ENCODE data around the gene ADAMTS14.

Gene ADAMTS14

DNA sequence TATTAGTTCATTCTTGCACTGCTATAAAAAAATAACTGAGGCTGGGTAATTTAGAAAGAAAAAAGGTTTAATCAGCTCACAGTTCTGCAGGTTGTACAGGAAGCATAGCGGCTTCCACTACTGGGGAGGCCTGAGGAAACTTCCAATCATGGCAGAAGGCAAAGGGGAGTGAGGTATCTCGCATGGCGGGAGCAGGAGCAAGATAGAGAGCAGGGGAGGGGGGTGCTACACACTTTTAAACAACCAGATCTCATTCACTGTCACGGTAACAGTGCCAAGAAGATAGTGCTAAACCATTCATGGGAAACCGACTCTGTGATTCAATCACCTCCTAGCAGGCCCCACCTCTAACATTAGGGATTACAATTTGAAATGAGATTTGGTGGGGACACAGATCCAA, 11.6 kb downstream of the ADAMTS14 start:
- H3K9me3 ChIP-seq (ENCODE audit: severe bottlenecking) = no peaks in the 10 kb centered on the region
- H3K36me3 ChIP-seq = no peaks in the 10 kb centered on the region
- no peaks in the 10 kb centered on the region for H3K27me3 ChIP-seq (ENCODE audit: insufficient read depth, low read depth, severe bottlenecking)
- DNase-seq = no peak
- TF ChIP-seq, protein P1, sequence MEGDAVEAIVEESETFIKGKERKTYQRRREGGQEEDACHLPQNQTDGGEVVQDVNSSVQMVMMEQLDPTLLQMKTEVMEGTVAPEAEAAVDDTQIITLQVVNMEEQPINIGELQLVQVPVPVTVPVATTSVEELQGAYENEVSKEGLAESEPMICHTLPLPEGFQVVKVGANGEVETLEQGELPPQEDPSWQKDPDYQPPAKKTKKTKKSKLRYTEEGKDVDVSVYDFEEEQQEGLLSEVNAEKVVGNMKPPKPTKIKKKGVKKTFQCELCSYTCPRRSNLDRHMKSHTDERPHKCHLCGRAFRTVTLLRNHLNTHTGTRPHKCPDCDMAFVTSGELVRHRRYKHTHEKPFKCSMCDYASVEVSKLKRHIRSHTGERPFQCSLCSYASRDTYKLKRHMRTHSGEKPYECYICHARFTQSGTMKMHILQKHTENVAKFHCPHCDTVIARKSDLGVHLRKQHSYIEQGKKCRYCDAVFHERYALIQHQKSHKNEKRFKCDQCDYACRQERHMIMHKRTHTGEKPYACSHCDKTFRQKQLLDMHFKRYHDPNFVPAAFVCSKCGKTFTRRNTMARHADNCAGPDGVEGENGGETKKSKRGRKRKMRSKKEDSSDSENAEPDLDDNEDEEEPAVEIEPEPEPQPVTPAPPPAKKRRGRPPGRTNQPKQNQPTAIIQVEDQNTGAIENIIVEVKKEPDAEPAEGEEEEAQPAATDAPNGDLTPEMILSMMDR (IDR thresholded peaks at IDR 0.05; ENCODE audit: low read depth, low read length) = no peak
- no peak overlapping the region for H3K4me3 ChIP-seq (ENCODE audit: low read depth, low read length)
- H3K27ac ChIP-seq = no peak overlapping the region

DNA sequence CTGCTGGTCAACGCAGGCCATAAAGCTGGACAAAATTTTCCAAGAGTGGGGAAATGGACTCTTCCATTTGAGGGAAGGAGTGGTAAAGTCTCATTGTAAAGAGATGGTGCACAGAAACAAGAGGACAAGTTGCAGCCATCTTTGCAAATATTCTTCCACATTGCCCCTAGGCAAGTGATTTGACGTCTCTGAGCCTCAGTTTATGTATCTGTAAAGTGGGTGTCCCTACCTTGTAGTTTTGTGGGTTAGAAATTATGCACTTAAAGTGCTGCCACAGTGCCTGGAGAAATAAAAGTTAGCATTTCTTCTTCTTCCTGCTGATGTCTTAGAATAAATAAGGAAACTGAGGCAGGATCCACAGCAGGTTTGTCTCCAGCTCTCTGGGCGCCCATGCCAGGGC, 12.1 kb downstream of the ADAMTS14 start:
- no peak for DNase-seq
- Histone ChIP-seq H3K9me3 (ENCODE audit: severe bottlenecking) (no peaks in the 10 kb centered on the region), H3K4me3 (ENCODE audit: low read depth, low read length) (no peak overlapping the region), H3K36me3 (no peaks in the 10 kb centered on the region), H3K27me3 (ENCODE audit: insufficient read depth, low read depth, severe bottlenecking) (no peaks in the 10 kb centered on the region), H3K27ac (no peak overlapping the region)
- TF ChIP-seq, protein P1 (IDR thresholded peaks at IDR 0.05; ENCODE audit: low read depth, low read length) = no peak

DNA sequence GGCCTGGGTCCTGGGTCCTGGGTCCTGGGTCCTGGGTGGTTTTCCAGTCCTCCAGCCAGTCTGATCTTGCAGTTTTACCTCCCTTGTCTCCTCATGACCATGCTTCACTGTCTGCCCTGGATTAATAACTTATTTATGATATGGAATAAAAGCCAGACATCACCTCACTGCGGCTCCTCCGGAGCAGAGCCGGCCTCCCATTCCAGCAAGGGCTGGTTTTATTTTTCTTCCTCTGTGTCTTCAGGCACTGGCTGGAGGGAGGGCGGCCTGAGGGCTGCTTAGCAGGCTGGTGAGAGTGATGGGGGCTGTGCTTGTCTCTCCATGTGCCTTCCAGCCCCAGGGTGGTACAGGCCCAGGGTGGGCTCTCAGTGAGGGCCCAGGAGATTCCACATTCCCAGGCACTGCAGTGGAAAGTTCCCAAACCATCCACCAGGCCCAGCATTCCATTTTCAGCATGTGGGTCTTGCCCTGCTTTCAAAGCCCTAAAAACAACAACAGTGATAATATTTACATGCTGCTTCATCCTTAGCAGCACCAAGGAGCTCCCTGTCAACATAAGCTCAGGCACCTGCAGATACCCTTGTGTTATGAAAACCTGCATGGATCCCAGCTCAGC, 12.6 kb downstream of the ADAMTS14 start:
- Histone ChIP-seq H3K27me3 (ENCODE audit: insufficient read depth, low read depth, severe bottlenecking) (no peaks in the 10 kb centered on the region), H3K36me3 (no peaks in the 10 kb centered on the region), H3K27ac (no peak overlapping the region; the same call in 1 of the 2 replicates), H3K9me3 (ENCODE audit: severe bottlenecking) (no peaks in the 10 kb centered on the region), H3K4me3 (ENCODE audit: low read depth, low read length) (no peak overlapping the region)
- TF ChIP-seq, protein P1 (IDR thresholded peaks at IDR 0.05; ENCODE audit: low read depth, low read length) = no peak
- no peak for DNase-seq

DNA sequence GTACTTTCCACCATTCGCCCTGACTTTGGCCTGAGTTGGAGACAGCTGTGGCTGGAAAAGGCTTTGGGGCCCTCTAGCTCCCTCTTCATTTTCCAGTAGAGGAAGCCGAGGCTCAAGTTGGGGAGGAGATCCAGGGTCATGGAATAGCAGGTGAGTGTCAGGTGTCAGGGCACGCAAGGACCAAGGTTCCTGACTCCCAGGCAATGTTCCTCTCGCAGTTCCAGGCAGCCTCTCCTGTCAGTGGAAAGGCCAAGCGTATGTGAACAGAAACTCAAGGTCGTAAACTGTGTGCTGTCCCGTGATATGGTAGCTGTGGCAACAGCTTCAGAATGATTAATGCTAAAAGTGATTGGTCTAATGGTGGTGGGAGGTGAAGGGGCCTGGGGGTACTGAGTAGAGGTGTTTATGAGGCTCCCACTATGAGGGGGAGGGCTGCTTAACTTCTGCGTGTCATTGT, 13.2 kb downstream of the ADAMTS14 start:
- DNase-seq = peak; percentile 30
- TF ChIP-seq, protein P1 (IDR thresholded peaks at IDR 0.05; ENCODE audit: low read depth, low read length) = no peak
- Histone ChIP-seq H3K27ac (peak overlapping the region; percentile 72), H3K4me3 (ENCODE audit: low read depth, low read length) (no peak overlapping the region), H3K36me3 (no peaks in the 10 kb centered on the region), H3K9me3 (ENCODE audit: severe bottlenecking) (no peaks in the 10 kb centered on the region), H3K27me3 (ENCODE audit: insufficient read depth, low read depth, severe bottlenecking) (no peaks in the 10 kb centered on the region)

DNA sequence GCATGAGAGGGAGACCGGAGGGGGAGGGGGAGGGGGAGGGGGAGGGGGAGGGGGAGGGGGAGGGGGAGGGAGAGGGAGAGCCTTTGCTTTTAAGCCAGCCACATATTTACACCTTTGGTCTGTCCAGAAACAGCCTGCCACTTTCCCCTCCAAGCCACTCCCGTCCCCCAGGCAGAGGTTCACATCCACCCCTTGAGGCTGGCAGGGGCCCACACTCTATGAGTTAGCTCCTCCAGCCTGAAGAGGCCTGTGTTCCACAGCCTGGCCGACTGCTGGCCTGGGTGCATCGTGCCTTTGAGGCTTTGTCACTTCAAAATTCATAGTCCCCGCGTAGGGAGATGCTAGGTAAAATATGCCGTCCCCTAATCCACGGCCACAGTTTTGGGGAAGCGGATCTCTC, 16.5 kb downstream of the ADAMTS14 start:
- Histone ChIP-seq H3K4me3 (ENCODE audit: low read depth, low read length) (no peak overlapping the region), H3K9me3 (ENCODE audit: severe bottlenecking) (no peaks in the 10 kb centered on the region), H3K36me3 (no peaks in the 10 kb centered on the region), H3K27ac (no peak overlapping the region), H3K27me3 (ENCODE audit: insufficient read depth, low read depth, severe bottlenecking) (no peaks in the 10 kb centered on the region)
- TF ChIP-seq, protein P1 (IDR thresholded peaks at IDR 0.05; ENCODE audit: low read depth, low read length) = no peak
- DNase-seq = no peak

DNA sequence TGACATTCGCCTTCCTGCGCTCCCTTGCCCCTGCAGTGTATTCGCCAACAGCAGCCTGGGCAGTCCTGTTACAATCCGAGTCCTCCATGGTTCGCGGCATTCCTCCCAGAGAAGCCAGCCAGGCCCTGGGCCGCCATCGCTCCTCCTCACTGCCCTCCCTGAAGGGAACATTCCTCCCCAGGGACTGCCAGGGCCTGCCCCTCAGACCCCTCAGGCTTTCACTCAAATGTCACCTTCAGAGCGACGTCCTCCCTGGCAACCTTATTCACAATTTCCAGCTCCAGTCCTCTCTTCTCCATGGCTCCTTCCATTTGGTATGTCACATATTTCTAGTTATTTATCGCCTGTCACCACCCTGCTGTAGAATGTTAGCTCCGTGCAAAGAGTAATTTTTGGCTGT, 17.4 kb downstream of the ADAMTS14 start:
- no peak for DNase-seq
- no peak overlapping the region for H3K27ac ChIP-seq
- H3K36me3 ChIP-seq = no peaks in the 10 kb centered on the region
- H3K4me3 ChIP-seq (ENCODE audit: low read depth, low read length) = no peak overlapping the region
- H3K27me3 ChIP-seq (ENCODE audit: insufficient read depth, low read depth, severe bottlenecking) = no peaks in the 10 kb centered on the region
- TF ChIP-seq, protein P1 (IDR thresholded peaks at IDR 0.05; ENCODE audit: low read depth, low read length) = no peak
- no peaks in the 10 kb centered on the region for H3K9me3 ChIP-seq (ENCODE audit: severe bottlenecking)

All from WERI-Rb-1 (cell line).